ENCODE data around the gene FDX2. TPM values are rescaled to one million over a fixed set of nuclear protein-coding genes. Genes with fewer than 3 reads are reported as not detected.

The FDX2 gene
- total and polyA plus RNA-seq, 2 of the 13 experiments (the other 11 are each of a cell fraction or from before 2014, with no cell fraction given): 21.0 to 24.7 TPM

- TF ChIP-seq JUNB (CRISPR knock-in tag; IDR thresholded peaks at IDR 0.05; ENCODE audit: borderline replicate concordance) (no peak), ZNF33B (CRISPR knock-in tag; IDR thresholded peaks at IDR 0.05) (no peak), TEAD2 (CRISPR knock-in tag; IDR thresholded peaks at IDR 0.05) (no peak), TERF1 (CRISPR knock-in tag; IDR thresholded peaks at IDR 0.05) (no peak), ZNF768 (CRISPR knock-in tag; IDR thresholded peaks at IDR 0.05) (peak; percentile 29; the same call in 1 of the 2 replicates), ISX (CRISPR knock-in tag; conservative IDR thresholded peaks at IDR 0.05) (peak; percentile 54; the same call in 1 of the 2 replicates), MYPOP (CRISPR knock-in tag; IDR thresholded peaks at IDR 0.05) (no peak), NFE2L2 (IDR thresholded peaks at IDR 0.05; ENCODE audit: low read length) (no peak), ZNF432 (CRISPR knock-in tag; IDR thresholded peaks at IDR 0.05; ENCODE audit: borderline replicate concordance) (no peak), ETS1 (CRISPR knock-in tag; IDR thresholded peaks at IDR 0.05) (no peak), ZNF280B (CRISPR knock-in tag; IDR thresholded peaks at IDR 0.05; ENCODE audit: borderline replicate concordance) (no peak), PAWR (CRISPR knock-in tag; IDR thresholded peaks at IDR 0.05; ENCODE audit: borderline replicate concordance) (0 out of 2 replicates have a peak, but pooled peaks have one; percentile 32), ZNF383 (CRISPR knock-in tag; IDR thresholded peaks at IDR 0.05; ENCODE audit: borderline replicate concordance) (no peak), KLF13 (CRISPR knock-in tag; IDR thresholded peaks at IDR 0.05) (no peak), ZNF572 (CRISPR knock-in tag; IDR thresholded peaks at IDR 0.05) (no peak), ZSCAN21 (CRISPR knock-in tag; IDR thresholded peaks at IDR 0.05; ENCODE audit: borderline replicate concordance) (peak; percentile 44; the same call in 1 of the 2 replicates), PHF5A (CRISPR knock-in tag; IDR thresholded peaks at IDR 0.05; ENCODE audit: low read depth, unreplicated experiment) (no peak), ZNF879 (CRISPR knock-in tag; IDR thresholded peaks at IDR 0.05) (peak; percentile 76; the same call in 1 of the 2 replicates), DNMT1 (CRISPR knock-in tag; IDR thresholded peaks at IDR 0.05) (no peak), ZNF263 (CRISPR knock-in tag; IDR thresholded peaks at IDR 0.05) (no peak), SMAD1 (CRISPR knock-in tag; IDR thresholded peaks at IDR 0.05; ENCODE audit: borderline replicate concordance, low read depth) (no peak), TCF7L2 (IDR thresholded peaks at IDR 0.05; ENCODE audit: low read depth, low read length) (no peak), GATAD2A (CRISPR knock-in tag; IDR thresholded peaks at IDR 0.05) (peak; percentile 24; the same call in 1 of the 2 replicates), SMYD3 (CRISPR knock-in tag; IDR thresholded peaks at IDR 0.05) (no peak)
Measured at GRCh38 chr19:10334588-10335351, 19.0 kb upstream of the FDX2 start (continued).
